ENCODE measurements around the gene TPRA1.

The TPRA1 gene

DNA sequence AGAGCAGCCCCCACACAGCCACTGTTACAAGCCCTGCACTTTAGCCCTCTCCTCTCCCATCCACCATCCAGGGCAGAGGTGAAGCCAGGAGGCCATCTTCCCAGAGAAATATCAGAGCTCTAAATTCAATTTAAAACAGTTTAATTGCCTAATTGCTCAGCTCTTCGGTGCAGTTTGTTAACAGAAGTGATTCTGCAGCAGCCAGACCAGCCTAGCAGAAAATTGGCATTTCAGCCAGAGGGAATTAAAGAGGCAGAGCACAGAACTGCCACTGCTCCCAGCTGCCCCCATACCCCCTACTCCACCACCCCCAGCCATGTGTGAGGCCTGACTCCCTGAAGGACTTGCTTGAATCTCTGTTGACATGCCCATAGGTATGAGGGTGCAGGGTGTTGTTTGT lies 38.5 kb downstream of the TPRA1 start:
- no peak for DNase-seq

DNA sequence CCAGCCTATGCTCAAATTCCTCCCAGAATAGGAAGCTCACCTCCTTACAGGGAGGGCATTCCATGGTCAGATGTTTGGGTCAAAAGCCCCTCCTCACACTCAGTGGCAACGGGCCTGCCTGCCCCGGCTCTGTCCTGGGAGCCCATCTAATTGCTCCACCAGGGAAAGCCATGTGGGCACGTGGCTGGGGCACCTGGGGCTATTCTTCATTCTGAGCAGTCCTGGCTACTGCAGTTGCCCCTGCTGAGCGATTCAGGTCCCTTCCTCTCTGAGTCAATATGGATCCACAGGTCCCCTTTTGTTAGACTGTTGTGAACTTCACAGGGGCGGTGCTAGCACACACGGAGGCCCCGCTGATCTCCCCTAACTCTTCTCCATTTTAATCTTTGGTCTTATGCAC lies 39.4 kb downstream of the TPRA1 start:
- no peak for DNase-seq

DNA sequence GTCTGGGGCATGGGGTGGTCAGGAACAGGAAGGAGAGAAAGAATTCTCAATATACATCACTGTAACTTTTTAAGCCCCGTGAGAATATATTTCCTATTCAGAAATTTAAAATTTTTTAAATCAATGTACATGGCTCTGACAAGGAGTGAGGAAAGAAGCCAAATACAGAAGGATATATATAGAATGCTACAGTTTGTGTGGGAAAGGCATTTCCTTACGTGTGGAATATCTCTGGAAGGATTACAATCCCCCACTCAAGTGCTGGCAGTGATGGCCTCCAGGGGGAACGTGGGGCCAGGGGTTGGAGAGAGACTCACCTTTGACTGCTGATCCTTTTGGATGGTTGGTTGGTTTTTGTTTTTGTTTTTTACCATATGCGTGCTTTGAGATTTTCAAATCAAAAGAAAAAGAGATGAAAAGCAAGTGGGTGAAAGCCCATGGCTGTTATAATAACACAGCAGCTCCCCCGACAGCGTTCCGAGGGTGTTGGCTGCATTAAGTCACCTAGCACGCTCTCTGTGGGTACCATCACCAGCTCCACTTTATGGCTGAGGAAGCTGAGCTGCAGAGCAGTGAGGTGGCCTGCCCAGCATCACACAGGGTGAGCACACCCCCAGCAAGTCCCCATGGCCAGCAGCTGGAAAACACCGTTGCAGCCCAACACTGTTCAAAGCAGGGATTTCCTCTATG lies 39.9 kb downstream of the TPRA1 start:
- no peak for DNase-seq

DNA sequence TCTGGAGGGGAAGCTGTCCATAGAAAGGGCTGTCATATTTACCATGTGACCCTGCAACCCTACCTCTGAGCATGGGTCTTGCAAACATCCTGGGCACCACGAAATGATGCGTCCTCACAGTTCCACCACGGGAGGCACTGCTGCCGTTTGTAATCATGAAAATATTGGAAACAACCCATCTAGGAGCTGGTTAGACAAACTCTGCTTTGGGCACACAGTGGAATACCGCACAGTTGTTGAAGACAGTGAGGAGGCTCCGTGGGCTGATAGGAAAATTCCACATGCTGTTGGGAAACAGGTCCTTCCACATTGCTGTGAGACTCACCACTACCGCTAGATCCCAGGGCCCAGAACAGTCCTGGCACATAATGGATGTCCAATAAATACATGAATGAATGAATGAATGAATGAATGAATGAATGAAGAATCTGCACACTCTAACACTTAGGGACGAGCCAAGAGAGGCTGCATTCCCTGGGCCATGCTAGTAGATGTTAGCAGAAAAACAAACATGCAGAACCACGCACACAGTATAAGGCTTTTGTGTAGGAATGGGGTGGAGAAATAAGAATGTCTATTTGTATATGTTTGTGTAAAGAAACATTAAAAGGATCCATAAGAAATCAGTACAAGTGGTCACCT lies 40.6 kb downstream of the TPRA1 start:
- no peak for DNase-seq

DNA sequence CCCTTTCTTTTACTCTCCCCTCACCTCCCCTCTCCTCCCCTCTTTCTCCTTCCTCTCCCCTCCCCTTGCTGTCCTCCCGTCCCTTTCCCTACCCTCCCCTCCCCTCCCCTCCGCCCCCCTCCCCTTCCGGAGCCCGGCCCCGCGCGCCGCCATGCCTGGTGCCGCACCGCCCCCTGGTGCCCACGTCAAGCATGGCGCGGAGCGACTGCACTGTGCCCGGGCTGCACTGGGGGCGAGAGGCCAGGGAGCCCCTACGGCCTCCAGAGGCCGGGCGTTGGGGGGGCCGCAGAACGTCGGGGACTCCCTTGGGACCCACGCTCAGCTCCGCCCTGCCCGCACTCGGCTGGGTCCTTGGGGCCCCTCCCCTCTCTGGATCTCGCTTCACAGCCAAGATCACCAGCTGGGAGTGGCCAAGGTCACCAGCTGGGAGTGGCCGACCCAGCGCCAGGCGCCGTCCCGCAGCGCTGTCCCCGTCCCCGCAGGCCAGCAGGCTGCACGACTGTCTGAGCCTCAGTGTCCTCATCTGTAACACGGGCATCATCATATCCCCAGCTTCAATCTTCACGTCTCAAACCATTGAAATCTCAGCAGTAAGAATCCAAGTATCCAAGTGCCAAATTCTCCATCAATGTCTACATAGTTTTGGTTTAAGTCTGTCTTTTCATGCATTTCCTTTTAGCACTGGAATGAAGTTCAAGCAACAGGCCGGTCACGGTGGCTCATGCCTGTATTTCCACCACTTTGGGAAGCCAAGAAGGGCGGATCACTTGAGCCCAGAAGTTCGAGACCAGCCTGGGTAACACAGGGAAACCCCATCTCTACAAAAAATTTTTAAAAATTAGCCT lies 42.5 kb downstream of the TPRA1 start:
- peak; percentile 49 for DNase-seq

DNA sequence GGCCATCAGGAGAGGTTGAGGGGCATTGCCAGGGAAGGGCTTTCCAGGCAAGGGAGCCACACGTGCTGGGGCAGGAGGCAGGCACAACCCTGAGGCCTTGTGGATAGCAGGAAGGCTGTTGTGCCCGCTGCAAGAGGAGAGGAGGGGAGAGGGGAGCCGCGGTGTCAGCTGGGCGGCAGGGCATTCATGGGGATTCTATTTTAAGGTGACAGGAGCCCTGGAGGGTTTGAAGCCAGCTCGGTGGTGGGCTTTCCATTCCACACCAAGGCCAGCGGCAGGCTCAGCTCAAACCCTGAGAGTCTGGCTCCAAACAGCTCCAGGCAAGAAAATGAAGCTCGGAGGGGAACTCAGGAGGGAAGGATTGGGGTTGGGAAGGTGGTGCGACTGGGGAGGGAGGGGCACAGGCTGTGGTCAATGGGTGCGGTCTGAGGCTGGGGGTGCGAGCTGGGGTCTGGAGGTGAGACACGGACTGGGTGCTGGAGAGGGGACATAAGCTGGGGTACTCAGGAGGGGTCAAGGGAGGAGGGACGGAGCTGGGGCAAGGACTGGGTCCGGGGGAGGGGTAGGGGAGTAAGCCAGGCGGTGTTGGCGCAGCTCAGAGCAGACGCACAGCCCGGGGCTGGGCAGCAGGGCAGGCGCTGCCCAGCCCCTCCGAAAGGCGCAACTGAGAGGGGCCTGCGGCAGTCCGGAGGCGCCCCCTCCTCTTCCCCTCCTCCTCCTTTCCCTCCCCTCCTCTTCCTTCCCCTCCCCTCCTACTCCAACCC lies 43.4 kb downstream of the TPRA1 start:
- DNase-seq: no peak

DNA sequence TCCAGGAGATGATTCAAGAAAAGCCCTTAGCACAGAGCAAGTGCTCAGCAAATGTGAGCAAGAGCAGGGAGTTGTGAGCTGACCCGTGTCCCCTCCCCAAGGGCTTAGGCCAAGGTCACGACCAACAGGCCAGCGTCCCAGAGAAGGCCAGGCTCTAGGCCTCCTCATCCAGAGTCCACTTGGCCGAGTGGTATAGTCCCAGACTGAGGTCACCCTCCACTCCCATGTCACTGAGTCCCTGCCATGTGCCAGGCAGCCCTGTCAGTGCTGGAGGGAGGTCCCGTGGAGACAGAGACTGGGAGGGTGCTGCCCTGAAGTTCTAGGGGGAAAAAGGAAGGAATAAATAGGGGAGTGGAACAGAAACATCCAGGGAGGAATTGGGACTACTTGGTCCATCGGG lies 44.0 kb downstream of the TPRA1 start:
- DNase-seq: no peak

DNA sequence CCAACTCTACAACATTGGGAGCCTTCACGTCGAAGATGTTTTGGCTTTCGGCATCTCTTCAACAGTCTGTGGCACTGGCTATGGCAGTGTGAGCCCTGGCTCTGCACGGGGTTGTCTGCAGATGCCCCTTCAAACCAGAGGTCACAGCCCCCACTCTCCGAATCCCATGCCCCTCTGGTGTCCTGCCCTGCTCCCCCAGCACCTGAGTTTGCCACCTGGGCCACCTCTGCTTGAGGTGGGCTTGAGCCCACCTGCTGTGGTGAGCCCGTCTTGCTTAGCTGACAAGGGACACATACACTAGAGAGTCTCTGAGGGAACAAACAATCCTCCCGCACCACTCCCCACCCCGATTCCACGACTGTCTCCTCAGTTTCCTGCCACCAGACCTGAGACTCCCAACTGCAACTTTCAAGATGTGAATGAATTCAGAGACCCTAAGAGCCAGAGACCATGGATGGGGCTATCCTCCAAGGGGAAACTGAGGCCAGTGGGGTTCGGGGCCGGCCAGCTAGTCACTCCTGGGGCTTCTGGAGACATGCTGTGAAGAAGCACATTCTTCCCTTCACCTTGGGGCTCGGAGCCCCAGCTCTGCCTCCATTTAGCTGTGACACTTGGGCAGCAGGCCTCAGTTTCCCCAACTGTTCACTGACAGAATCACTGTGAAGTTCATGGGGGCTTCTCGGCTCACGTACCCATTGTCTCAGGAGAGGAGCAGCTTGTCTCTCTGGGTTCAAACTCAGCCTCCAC lies 44.6 kb downstream of the TPRA1 start:
- DNase-seq: no peak

DNA sequence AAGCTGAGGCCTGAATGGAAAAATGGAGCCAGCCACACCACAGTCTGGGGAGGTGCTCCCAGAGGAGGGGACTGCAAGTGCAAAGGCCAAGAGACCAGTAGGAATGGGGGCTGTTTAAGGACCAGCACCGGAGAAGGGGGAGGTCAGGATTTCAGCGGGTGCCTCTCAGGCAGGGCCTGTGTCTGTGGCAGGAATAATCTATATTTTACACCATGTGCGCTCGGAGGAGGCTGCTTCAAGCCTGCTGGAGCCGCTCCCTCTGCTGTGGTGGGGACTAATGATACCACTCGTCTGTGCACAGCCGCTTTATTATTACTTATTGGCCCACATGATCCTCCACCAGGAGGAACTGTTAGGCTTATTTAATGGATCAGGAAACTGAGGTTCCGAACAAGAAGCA lies 45.3 kb downstream of the TPRA1 start:
- DNase-seq: no peak

DNA sequence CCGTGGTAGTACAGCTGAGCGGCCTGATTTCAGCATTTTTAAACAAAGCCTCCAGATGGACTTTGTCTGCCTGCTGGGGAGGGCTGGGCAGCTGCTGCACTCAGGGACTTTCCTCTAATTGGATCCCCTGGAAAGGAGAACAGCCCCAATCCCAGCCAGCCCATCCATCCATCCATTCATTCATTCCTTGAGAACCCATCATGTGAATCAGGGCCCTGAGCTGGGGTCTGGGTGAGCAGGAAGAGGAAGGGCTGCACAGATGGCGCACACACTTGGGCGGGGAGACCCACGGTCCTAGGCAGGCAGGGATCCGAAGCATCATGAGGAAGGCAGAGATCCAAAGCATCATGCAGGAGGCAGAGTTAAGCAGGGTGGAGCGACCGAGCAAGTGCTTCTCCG lies 45.7 kb downstream of the TPRA1 start:
- no peak for DNase-seq

DNA sequence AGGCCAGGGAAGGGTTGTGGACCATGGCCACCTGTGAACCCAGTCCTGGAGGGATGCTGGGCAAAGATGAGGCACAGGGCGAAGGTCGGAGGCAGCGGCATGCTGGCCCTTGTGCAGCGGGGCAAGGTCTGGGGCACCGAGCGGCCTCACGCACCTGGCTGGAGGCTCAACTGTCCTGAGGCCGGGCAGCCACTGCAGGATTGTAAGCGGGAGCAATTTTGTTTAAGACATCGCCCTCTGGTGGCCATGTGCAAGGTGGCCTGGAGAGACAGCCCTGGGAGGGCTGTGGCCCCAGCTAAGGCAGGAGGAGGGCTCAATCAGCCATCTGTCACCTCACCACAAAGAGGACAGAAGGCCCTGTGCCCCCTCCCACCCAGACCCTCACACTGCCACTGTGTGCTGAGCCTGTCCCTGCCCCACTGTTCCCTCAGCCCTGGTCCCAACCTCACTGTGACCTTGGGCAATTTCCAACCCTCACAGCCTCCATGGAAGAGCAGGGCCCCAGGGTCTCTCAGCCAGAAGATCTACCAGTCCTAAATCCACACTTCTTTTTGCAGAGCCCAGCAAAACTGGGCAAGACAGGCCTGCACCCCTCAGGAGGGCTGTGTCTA lies 46.2 kb downstream of the TPRA1 start:
- peak; percentile 59 for DNase-seq

DNA sequence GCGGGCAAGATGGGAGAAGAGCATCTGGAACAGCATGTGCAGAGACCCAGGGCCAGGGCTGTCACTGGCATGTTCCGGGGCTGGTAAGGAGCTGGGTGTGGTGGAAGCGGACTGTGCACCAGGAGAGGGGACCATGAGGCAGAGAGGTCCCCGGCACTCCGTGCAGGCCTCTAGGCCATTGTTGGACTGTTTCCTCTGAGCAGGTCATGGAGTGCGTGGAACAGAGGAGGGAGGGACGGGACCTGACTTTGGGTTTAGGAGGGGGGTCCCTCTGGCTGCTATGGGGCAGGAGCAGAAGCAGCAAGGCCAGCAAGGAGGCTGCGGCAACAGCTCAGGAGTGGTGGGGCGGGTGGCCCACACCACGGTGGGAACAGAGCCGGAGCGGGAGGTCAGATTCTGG lies 47.1 kb downstream of the TPRA1 start:
- no peak for DNase-seq

DNA sequence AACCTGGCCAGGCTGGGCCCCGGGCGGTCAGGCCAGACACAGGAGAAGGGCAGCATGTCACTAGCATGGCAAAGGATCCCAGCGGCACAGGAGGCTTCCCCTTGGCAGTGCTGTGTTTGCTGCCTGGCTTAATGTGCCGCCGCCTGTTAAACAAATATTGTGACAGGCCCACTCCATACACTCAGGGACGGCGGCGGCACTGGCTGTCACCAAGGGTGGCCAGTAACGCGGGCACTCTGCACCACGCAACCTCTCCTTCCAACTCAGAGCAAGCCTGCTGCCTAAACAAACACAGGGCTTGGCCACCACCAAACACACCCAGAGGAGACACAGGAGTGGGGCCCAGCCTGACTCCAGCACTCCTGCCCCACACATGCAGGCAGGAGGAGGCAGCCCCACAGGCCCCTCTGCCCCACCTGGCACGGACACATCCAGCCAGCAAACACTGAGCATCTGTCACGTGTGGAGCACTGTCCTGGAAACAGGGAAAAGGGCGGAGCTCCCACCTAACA lies 48.0 kb downstream of the TPRA1 start:
- DNase-seq: no peak

DNA sequence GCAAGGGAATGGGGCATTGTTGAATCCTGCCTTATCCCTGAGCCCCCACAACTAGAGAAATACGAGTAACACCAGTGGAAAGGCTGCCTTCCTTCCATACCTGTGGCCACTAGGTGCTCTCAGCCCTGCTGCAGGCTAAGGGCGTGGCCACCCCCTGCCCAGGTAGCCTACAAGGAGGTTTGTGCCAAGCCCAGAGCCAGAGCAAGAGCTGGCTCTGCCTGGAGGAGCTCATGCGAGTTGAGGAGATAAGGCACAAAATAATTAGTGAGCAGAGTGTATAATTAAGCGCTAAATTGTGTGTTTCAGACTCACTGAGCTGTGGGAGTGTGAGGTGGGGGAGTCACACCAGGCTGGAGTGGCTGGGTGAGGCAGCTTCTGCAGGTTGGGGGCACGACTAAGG lies 49.2 kb downstream of the TPRA1 start:
- no peak for DNase-seq

DNA sequence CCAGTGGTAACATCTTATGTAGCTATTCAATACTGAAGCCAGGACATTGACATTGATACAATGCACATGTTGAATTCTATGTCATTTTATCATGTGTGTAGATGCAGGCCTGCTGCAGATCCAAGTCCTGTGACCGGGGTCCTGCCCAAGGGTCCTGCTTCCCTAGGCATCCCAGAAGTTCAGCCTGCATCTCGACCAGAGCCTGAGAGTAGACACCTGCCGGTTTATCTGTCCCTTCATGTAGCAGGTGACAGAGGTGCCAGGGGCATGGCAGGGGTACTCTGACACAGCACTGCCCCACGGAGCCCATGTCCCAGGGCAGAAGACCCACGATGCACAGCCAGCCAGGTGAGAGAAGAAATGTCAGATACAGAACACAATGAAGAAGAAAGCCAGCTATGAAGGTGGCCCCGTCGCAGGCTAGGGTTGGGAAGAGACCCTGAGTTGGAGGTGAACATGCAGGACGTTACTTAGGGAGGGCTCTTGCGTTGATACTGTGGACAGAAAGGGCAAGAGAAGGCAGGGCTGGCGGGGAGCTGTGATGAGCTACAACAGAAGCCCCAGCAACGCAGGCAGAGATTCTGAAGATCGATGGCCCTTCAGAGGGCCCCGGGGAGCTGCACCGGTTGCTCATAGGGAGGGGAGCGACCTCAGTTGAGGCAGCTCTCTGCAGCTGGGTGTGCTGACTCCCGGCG lies 51.0 kb downstream of the TPRA1 start:
- DNase-seq: no peak

DNA sequence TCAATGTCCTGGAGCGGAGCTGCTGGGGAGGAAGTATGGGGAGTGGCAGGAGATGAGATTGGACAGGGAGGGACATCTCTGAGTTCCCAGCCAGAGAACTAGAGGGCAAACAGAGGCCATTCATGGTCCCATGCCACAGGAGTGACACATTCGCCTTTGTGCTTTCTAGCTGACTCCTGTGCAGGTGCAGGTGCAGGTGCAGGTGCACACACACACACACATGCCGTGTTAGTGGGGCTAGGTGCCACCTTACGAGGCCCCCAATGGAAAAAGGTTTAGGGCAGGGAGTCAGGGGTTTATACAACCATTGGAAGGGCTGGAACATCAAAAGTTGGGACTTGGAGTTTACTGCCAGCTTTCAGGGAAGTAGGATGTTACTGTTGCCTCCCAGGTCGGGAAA lies 52.0 kb downstream of the TPRA1 start:
- no peak for DNase-seq

DNA sequence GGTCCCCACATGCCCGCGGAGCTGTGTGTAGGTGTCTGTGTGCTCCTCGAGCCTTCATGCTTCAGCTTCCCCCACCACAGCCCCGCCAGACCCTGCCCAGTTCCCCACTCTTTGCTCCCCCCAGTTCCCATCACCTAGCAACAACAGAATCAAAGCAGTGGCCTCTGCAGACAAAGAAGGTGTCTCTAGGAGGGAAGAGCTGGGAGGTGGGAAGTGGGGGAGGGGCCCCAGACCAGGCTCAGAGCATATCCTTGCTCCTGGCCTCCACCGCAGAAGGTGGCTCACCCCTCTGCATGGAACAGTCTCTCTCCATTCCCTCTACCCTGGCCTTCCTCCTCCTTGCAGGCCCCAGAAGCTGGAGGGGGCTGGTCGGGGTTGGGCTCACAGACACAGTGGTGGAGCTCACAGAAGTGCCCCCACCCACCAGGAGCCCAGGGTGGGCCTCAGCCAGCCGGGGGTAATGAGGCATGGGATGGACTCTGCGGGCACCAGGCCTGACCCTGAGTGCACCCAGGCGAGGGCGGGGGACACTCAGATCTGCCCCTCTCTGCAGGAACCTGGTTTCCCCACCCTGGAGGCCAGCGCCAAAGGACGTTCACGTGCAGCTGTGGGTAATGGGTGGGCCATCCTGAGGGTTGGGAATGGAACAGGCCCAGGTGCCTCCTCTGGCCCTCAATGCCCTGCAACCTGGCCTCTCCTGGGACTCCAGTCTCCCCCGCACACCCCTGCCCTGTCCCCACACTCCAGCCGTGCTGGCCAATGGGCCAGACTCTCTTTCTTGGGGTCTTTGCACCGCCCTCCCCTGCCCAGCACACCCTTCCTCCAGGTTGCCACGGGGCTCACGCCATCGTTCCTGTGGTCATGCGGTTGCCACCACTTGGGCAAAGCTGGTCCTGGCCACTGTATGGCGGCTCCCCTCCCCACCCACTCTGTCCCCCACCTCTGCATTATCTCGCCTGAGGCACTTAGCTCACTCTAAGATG lies 53.4 kb downstream of the TPRA1 start:
- no peak for DNase-seq

DNA sequence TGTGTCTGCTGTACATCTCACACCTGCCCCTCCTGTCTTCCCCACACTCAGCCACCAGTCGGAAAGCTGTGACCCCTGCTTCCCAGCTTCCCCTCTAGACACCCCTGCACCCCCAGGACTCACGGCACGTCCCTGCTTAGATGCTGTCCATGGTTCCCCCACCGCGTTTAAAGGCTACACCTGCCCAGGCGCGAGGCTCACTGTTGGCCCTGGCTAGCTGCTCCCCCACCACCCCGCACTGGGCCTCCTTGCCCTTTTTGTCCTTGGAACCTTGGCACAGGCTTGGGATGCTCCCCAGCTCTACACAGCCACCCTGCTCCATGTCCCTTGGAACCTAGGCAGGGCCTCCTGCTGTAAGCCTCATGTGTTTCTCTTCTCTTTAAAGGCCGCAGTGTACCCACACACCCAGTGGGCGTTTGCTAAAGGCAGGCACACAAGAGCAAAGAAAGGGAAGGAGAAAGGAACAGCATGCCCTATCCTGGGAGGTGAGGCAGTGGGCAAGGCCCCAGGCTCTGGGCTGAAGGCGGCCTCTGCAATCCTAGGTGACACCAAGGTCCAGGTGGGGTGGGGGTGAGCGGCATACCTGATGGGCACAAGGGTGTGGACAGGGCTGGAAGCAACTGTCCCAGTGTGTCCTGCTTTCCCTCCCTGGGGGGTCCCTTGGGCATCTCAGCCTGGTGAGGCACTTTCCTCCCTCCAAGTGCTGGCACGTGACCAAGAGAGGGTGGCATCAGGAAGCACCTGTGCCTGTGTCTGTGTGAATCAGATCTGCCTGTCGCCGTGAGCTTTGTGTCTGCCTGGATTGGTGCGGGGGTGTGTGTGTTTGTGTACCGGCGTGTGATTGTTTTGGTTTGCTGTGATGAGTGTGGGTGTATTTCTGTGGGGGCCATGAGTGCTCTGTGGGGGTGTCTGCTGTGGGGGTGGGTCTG lies 54.4 kb downstream of the TPRA1 start:
- DNase-seq: no peak

Measured in fibroblast of upper back skin (primary cell).